Aorta (tissue), 5 donors: Measurements from ENCODE around the gene EIF2D. TPM values are rescaled to one million over a fixed set of nuclear protein-coding genes. Genes with fewer than 3 reads are reported as not detected.
"Not testable (repeated sequence)": the region's sequence is repeated elsewhere in the genome, so short reads cannot be mapped to it uniquely, and the experiment has no call there.

Source experiments
- ATAC-seq: fragments of 200-7000 bp; cut with Tn5 transposase; one replicate; pipeline ENCODE4 v1.9.1; 2022; ENCODE audit warnings: moderate library complexity; ENCODE audit not compliant: low FRiP score
- DNase-seq, 2 donors: peaks; one replicate each; pipeline ENCODE4 v3.0.0-alpha.2; 2020
- H3K27ac ChIP-seq, 2 donors: one replicate each; pipeline ENCODE4 v1.5.1; 2013; ENCODE audit warnings: low read length in 2 of 2, mild to moderate bottlenecking in 2 of 2, moderate library complexity in 2 of 2, control low read depth in 1 of 2, inconsistent platforms in 1 of 2, low read depth in 1 of 2
- H3K27me3 ChIP-seq, 2 donors: one replicate each; pipeline ENCODE4 v1.6.1; 2013; ENCODE audit warnings: control low read depth in 1 of 2, low read length in 1 of 2, mild to moderate bottlenecking in 1 of 2, moderate library complexity in 1 of 2; ENCODE audit not compliant: insufficient read depth in 2 of 2, control insufficient read depth in 1 of 2
- H3K36me3 ChIP-seq, 2 donors: one replicate each; pipeline ENCODE4 v1.6.1; 2013; ENCODE audit warnings: control low read depth in 1 of 2, low read length in 1 of 2, mild to moderate bottlenecking in 1 of 2; ENCODE audit not compliant: insufficient read depth in 2 of 2, control insufficient read depth in 1 of 2
- H3K4me1 ChIP-seq, 2 donors: one replicate each; pipeline ENCODE4 v1.6.1; 2013; ENCODE audit warnings: low read length in 2 of 2, control low read depth in 1 of 2, mild to moderate bottlenecking in 1 of 2, moderate library complexity in 1 of 2; ENCODE audit not compliant: insufficient read depth in 2 of 2, control insufficient read depth in 1 of 2
- H3K4me3 ChIP-seq, 2 donors: one replicate each; pipeline ENCODE4 v1.5.1; 2013; ENCODE audit warnings: low read length in 2 of 2, control low read depth in 1 of 2, mild to moderate bottlenecking in 1 of 2
- H3K9me3 ChIP-seq: one replicate; pipeline ENCODE4 v1.6.1; 2013; ENCODE audit warnings: mild to moderate bottlenecking, low read length; ENCODE audit not compliant: control insufficient read depth
- WGBS, 2 donors: extraction: QIAGEN DNeasy Blood & Tissue Kit; methylation state at CpG; one replicate each; pipeline ENCODE4 v1.1.7; 2013; 5-methylcytosine and 5-hydroxymethylcytosine counted together
- intact Hi-C, 2 donors: fragments of 100-400 bp; cut with DNase I; formaldehyde crosslinking; loops; one replicate each; pipeline versions ENCODE4 v1.14.2 to v1.15.0; 2022
- polyA plus RNA-seq, 2 donors: library from polyadenylated mRNA; stranded (reverse); fragments of 200-250 nt; gene quantifications; one replicate each; pipeline ENCODE4 v1.2.3, GENCODE V29; 2013
- total RNA-seq, 2 donors: library from RNA; stranded (reverse); fragmentation: NEBNext Ultra II Directional; extraction: Animal tissue kit (Norgen Biotek cat#: 25700); gene quantifications; one replicate each; pipeline ENCODE4 v1.2.1, GENCODE V29; 2021
- donor health status: healthy with polysubstance abuse.
- donor health status: Bipolar disorder and iron deficiency.
- donor health status: DM: no; HTN: no; CAD: no.
- donor health status: DM: no; HTN: no; CAD: no.
- donor health status: DM: yes; HTN: yes; CAD: no.

The EIF2D gene
- total and polyA plus RNA-seq, 4 donors, result 26.2 to 48.3 (median 38.1) TPM

GRCh38 chr1:206631085-206631509, 18.8 kb upstream of the EIF2D start:
- no peaks in the 10 kb centered on the region for H3K36me3 ChIP-seq
- peak in 1 of 2 donors; percentile 61 for DNase-seq
- H3K4me3 ChIP-seq, result no peak overlapping the region
- intact Hi-C loops, result loop anchor here in 1 of 2 donors (5.0 kb wide), 2 partner anchors 106 to 176 kb away; no protein-coding TSS in a partner anchor
- WGBS, 2 donors, result 25 to 29% methylated on average over 4 of the region's 4 CpGs
- no peak overlapping the region for H3K27ac ChIP-seq
- H3K27me3 ChIP-seq, result no peaks in the 10 kb centered on the region
- no peak for ATAC-seq
- no peaks in the 10 kb centered on the region for H3K9me3 ChIP-seq
- peaks cover 0 to 4% of the 10 kb centered on the region in 2 donors for H3K4me1 ChIP-seq

DNA sequence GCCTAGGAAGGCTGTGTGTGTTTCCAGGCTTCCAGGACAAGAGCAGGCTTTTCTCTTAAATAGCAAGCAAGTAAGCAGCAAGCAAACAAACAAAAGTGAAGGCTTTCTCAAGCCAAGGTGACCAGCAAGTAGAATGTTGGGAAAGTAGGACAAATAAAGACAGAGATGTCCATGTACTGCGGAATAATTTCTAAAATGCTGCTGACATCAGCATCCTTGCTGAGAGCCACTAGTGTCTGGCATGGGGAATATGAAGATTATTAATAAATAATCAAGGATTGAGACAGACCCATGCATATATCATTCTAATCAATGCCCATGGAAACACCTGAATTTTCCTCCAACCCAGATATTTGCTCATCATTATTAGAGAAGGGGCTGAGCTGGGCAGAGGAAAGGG, 16.7 kb upstream of the EIF2D start:
- Histone ChIP-seq H3K4me1 (no peaks in the 10 kb centered on the region), H3K36me3 (no peaks in the 10 kb centered on the region), H3K27me3 (no peaks in the 10 kb centered on the region), H3K4me3 (no peak overlapping the region), H3K27ac (no peak overlapping the region), H3K9me3 (no peaks in the 10 kb centered on the region)
- intact Hi-C loops, result no loop called here
- 0 to 62% methylated on average over 1 of the region's 1 CpG for WGBS, 2 donors
- no peak for DNase-seq
- no peak for ATAC-seq

DNA sequence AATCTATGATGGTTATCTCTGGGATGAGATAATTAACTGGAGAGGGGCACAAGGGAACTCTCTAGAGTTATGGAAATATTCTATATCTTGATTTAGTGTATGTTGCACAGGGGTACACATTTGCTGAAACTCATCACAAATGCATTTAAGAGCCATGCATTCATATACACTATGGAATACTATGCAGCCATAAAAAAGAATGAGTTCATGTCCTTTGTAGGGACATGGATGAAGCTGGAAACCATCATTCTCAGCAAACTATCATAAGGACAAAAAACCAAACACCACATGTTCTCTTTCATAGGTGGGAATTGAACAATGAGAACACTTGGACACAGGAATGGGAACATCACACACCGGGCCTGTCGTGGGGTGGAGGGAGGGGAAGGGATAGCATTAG, 14.1 kb upstream of the EIF2D start:
- H3K27me3 ChIP-seq, H3K9me3 ChIP-seq, DNase-seq, intact Hi-C loops, H3K36me3 ChIP-seq, ATAC-seq, H3K27ac ChIP-seq, H3K4me3 ChIP-seq, H3K4me1 ChIP-seq: not testable (repeated sequence)
- 92 to 96% methylated on average over 2 of the region's 2 CpGs for WGBS, 2 donors

DNA sequence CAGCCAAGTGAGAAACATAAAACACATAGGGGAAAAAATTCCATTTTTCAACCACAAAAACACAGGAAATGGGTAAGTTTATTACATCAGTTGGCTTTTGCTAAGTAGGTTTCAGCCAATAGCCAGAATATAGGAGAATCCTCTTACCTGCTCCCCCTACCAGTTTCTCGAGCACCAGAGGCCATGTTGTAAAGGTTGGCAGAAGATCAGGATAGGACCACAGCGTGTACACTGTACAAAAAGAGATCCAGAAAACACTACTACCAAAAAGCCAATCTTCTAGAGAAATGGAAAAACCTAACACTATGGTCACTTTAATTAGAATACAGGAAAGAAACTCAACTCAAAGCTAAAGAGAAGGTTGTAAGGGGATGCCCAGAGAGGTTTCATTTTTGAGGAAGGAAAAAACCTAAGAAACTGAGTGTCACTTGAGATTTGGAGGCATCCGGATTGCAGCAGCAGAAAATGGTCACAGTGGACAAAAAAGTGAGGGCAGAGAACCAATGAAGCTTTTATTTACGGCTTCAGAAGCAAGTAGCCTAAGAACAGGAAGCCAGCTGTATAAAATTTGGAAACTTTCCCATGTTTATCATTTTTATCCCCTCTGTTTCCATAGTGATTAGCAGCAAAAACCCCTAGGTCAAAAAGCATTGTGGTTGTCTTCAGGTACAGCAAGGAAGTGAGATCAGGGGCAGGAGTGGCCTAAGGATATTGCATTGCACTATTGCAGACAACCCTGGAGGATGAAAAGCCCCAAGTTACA, 2.9 kb downstream of the EIF2D start:
- Histone ChIP-seq H3K27me3 (no peaks in the 10 kb centered on the region), H3K27ac (no peak overlapping the region), H3K36me3 (peaks cover 0 to 1% of the 10 kb centered on the region in 2 donors), H3K4me3 (no peak overlapping the region), H3K9me3 (no peaks in the 10 kb centered on the region), H3K4me1 (no peaks in the 10 kb centered on the region)
- DNase-seq (no peak), ATAC-seq (no peak)
- 66 to 71% methylated on average over 4 of the region's 4 CpGs for WGBS, 2 donors
- intact Hi-C loops, result loop anchor here in 1 of 2 donors (5.0 kb wide), 1 partner anchor 303 kb away; no protein-coding TSS in a partner anchor

- DNase-seq, result no peak
- no peak for ATAC-seq
- Histone ChIP-seq H3K27ac (no peak overlapping the region), H3K4me1 (no peaks in the 10 kb centered on the region), H3K27me3 (no peaks in the 10 kb centered on the region), H3K4me3 (no peak overlapping the region), H3K9me3 (no peaks in the 10 kb centered on the region), H3K36me3 (peaks cover 0 to 3% of the 10 kb centered on the region in 2 donors)
- intact Hi-C loops, result loop anchor here in 1 of 2 donors (5.0 kb wide), 1 partner anchor 304 kb away; no protein-coding TSS in a partner anchor
- WGBS, 2 donors, result 70 to 72% methylated on average over 7 of the region's 7 CpGs
Measured at GRCh38 chr1:206608108-206608698, 4.1 kb downstream of the EIF2D start.

DNA sequence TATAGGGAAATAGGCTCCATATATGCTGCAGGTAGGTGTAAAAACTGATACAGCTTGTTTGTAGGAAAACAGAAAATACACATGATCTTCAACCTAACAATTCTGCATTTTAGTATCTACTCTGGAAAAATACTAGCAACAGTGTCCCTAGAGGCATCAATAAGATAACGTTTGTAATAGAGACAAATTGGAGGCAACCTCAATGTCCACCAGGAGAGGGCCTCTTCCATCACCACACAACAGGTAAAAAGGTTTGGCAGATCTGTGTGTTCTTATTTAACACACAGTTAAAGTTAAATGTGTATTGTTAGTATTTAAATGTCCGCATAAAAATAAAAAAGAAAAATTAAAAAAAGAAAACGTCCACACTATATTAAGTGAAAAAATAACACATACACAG, 5.4 kb downstream of the EIF2D start:
- peaks cover 0 to 6% of the 10 kb centered on the region in 2 donors for H3K36me3 ChIP-seq
- DNase-seq (no peak), ATAC-seq (no peak)
- intact Hi-C loops, result loop anchor here in 1 of 2 donors (5.0 kb wide), 1 partner anchor 305 kb away; no protein-coding TSS in a partner anchor
- no peak overlapping the region for H3K4me3 ChIP-seq
- 55 to 61% methylated on average over 3 of the region's 3 CpGs for WGBS, 2 donors
- no peak overlapping the region for H3K27ac ChIP-seq
- no peaks in the 10 kb centered on the region for H3K9me3 ChIP-seq
- no peaks in the 10 kb centered on the region for H3K4me1 ChIP-seq
- no peaks in the 10 kb centered on the region for H3K27me3 ChIP-seq

DNA sequence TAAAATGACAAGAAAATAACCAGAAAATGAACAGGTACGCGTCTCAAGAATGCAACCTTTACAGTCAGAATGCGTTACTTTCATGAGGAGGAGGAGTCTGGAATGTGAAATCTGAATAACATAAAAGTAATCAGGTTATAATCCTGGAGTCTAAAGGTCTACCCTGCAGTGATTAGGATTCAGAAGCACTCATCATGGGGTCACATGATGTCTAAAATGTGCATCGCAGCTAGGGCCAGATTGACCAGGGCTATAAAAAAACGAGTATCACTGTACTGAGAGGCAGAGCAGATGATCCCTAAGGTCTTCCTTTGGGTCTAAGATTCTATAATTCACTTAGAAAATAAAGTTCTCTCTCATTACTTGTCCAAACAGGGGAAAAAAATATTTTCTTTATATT, 7.4 kb downstream of the EIF2D start:
- ATAC-seq (no peak), DNase-seq (no peak)
- intact Hi-C loops, result loop anchor here in 1 of 2 donors (5.0 kb wide), 1 partner anchor 307 kb away; no protein-coding TSS in a partner anchor
- Histone ChIP-seq H3K27ac (no peak overlapping the region), H3K36me3 (peaks cover 0 to 6% of the 10 kb centered on the region in 2 donors), H3K27me3 (no peaks in the 10 kb centered on the region), H3K4me3 (no peak overlapping the region), H3K4me1 (no peaks in the 10 kb centered on the region), H3K9me3 (no peaks in the 10 kb centered on the region)
- WGBS, 2 donors, result 82 to 91% methylated on average over 5 of the region's 5 CpGs

DNA sequence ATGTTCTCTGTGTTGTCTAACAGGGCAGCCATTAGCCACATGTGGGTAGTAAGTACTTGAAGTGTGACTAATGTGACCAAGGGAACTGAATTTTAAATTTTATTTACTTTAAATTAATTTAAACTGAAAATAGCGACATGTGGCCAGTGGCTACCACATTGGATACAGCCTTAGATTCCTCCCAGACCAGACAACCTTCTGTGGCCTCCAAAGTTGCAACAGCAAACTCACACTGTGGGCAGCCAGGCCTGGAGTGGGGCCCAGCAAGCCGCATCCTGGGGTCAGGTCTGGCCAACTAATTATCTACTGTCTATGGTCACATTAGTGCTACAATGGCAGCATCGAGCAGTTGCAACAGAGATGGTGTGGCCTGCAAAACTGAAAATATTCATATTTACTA, 11.7 kb downstream of the EIF2D start:
- Histone ChIP-seq H3K27me3 (no peaks in the 10 kb centered on the region), H3K36me3 (peaks cover 14 to 15% of the 10 kb centered on the region in 2 donors), H3K9me3 (no peaks in the 10 kb centered on the region), H3K27ac (no peak overlapping the region), H3K4me3 (no peak overlapping the region), H3K4me1 (no peaks in the 10 kb centered on the region)
- DNase-seq, result no peak
- intact Hi-C loops, result no loop called here
- no peak for ATAC-seq
- 91 to 93% methylated on average over 3 of the region's 3 CpGs for WGBS, 2 donors

- no peaks in the 10 kb centered on the region for H3K9me3 ChIP-seq
- DNase-seq (no peak), ATAC-seq (no peak)
- 97 to 98% methylated on average over 1 of the region's 1 CpG for WGBS, 2 donors
- H3K4me3 ChIP-seq, result no peak overlapping the region
- no peaks in the 10 kb centered on the region for H3K4me1 ChIP-seq
- H3K36me3 ChIP-seq, result peaks cover 18 to 21% of the 10 kb centered on the region in 2 donors
- intact Hi-C loops, result no loop called here
- no peaks in the 10 kb centered on the region for H3K27me3 ChIP-seq
- H3K27ac ChIP-seq, result no peak overlapping the region
Measured at GRCh38 chr1:206596319-206596666, 16.0 kb downstream of the EIF2D start.
